CD4-positive, alpha-beta T cell treated with Interleukin-15 for 4 hours (primary cell): ENCODE data around the gene ELL2.
A peak's percentile ranks its signal among the peaks of the same experiment; 100 is the strongest.
"Not testable (repeated sequence)": the region's sequence is repeated elsewhere in the genome, so short reads cannot be mapped to it uniquely, and the experiment has no call there.

ENCODE experiments used
- DNase-seq: peaks from one replicate; pipeline ENCODE4 v3.0.0-alpha.2; 2020; ENCODE audit warnings: low spot score

Gene ELL2

DNA sequence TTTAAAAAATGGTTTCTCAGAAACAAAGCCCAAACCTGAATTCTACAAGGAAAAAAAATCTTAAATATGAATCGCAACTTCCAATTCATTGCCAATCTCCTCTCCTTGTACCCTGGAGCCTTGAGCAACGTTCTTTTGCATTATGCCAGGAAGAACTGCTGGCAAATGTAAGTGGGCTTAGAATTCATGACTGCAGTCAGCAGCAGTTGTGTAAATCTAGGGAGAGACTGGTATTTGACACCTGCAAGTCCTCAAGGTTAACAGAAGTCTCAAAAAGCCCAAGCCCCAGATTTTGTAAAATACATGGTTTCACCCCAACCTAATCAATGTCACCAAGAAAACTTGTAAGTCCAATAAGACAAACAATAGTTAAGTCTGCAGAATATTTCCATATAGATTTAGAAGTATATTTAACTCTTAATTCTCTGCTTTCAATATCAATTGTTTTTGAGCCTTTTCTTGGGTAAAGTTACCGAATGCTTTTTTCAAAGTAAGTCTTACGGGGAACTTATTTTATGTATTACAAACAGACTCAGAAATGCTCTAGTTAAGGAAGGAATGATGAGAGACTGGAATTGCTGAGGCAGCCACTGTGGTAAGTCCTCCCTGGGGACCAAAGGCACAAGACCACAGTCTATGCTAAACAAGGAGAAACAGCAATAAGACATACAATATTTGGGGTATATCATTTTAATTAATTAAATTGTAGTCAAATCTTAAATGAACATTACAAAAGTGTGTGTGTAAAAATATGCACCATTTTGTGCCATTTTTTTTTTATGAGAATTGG is 31.3 kb downstream of the ELL2 start:
- no peak for DNase-seq

DNA sequence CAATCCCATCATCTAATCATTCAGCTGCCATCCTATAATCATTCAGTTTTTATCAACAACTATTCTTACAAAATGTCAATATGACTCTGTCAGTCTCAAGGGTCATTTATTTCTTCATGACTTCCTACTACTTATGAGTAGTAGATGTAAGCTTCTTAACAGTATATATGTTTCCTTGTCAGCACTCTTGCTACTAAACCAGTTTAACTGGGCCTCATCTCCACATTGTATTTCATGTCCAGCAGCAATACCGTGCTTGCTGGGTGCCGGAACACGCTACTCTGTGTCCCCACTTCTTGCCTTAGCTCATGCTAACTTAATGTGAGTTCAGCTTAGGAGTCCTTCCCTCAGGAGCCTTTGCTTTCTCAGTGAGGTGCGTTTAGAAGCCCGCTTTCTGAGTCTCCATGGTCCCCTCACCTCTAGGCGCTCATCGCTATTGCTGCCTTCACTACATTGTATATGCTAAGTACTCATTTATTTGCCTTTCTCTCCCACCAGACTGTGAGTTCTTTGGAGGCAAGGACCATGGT is 32.9 kb downstream of the ELL2 start:
- no peak for DNase-seq

DNA sequence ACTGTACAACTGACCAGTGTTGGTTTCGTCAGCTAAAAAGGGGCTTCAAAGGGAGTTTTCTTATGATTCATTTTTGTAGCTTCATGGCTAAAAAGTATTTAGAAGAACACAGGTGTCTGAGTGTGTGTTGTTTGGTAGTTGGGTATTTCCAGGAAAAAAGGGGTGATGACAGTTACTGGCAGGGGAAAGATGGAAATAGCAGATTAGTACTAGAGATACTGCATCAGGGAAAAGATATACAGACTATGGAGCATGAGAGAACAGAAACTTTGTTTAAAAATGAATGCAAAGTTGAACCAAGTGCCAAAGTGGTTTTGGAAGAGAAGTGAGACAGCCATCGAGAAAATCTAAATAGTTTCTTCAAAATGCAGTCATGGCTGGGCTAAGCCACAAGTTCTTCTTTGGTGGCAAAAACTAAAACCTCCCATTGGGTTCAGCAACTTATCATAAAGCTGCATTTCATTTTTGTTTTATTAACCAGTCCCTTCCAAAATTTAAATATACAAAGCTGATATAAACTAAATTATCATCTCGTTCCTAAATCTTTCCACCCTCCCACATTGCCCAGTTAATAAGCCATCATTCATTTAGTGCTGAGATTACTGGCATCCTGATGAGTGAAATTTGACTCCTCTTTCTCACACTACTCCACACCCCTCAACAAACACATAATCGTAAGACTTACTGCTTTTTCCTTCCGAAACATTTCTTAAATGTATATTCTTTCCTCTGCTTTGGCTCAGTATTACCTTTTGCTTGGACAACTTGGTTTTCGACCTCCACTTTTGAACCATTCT is 33.5 kb downstream of the ELL2 start:
- DNase-seq = peak; percentile 12

DNA sequence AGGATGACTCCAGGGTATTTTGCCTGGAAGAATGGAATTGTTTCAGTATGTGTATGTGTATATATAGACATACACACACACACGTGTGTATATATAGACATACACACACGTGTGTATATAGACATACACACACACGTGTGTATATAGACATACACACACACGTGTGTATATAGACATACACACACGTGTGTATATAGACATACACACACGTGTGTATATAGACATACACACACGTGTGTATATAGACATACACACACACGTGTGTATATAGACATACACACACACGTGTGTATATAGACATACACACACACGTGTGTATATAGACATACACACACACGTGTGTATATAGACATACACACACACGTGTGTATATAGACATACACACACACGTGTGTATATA is 34.4 kb downstream of the ELL2 start:
- DNase-seq = not testable (repeated sequence)

DNA sequence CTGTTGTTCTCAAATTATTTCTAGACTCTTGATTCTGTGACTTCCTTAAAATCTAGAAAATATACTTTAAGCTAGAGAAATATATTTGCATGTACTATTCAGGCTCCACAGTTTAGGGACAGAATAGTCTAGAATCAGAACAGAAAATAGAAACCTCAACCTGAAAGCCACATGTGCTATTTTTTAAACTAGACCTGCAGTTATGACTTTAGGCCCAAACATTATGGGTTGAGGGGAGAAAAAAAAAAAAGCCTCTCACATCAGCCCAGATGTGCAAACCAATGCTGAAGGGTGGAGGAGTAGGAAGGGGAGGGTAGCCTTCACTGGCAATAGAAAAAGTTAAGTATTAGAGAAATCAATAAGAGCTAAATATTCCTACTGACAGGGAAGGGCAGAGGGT is 35.7 kb downstream of the ELL2 start:
- no peak for DNase-seq

DNA sequence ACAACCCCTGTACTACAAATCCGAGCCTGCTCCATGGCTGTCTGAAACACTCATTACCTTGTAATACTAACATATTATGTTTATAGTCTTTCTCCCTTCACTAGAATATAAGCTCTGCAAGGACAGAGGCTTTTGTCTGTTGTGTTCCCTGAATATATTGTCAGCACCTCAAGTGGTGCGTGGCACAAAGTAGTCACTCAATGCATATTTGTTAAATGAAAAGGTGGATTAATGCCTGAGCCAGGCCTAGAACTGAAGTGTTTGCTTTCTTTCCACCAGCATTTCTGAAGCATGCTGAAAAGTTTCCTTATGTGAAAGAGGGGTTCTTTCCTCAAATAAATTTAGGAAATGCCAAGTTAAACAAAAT is 36.3 kb downstream of the ELL2 start:
- no peak for DNase-seq

DNA sequence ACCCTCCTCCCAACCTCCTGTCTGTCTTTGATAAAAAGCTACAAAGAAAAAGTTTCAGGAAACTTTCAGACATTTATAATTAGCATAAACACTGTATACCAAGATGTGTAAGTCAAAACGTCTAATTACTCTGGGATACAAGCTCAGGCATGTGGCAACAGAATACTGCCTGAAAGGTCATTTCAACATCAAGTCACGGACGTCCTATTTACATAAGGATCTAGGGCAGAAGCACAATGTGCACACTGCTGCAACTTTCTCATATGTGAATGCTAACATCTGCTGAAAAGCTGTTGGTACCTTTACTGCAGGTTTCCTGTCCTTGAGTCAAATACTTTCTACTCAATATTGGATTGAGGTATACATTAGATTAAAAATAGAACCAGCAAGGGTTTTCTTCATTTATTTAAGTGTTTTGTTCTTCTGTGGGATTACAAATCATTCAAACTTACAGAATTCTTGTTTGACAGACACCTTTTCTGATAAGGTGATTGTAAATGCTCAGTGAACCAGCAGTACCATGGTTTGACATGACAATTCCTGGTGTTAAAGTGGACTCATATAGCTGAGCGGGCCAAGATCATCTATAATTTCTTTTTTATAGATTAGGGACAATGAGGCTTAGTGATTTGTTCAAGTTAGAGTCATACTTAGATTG is 36.8 kb downstream of the ELL2 start:
- no peak for DNase-seq

DNA sequence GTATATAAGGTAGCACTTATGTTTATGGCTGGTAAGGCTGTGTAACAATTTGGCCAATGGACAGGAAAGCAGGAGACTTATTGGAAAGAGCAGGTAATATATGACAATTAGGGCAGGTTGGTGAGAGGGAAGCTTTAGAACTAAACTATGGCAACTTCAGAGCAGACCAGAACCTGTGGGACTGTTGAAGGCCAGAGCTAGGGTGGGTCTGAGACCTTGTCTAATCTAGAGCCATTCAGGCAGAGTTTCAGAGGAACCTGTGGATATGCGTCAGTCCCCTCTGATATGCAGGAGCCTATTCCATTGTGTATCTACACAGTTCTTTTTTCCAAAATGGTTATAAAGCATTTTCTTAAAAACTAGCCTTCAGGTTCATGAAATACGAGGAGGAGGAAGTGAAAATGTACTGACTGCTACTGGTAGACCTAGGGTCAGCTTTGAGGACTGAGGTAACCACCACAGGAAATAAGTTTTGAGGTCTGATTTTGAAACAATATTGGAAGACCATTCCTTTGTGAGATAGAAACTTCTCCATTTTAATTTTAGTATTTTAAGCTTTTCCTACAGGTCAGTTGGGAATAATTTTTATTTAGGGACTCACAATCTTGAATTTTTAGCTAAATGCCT is 37.6 kb downstream of the ELL2 start:
- DNase-seq = no peak

DNA sequence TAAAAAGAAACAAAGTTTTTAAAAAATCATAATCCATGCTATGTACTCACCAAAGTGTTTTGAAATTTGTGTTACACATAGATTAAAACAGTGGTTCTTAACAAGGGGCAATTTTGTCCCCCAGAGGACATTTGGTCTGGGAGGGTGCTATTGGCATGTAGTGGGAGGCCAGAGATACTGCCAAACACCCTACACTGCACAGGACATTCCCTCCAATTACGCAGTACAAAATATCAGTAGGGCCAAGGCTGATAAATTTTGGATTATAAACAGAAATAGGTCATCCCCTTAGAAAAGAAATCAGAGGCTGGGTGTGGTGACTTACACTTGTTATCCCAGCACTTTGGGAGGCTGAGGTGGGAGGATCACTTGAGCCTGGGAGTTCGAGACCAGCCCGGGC is 38.9 kb downstream of the ELL2 start:
- no peak for DNase-seq

DNA sequence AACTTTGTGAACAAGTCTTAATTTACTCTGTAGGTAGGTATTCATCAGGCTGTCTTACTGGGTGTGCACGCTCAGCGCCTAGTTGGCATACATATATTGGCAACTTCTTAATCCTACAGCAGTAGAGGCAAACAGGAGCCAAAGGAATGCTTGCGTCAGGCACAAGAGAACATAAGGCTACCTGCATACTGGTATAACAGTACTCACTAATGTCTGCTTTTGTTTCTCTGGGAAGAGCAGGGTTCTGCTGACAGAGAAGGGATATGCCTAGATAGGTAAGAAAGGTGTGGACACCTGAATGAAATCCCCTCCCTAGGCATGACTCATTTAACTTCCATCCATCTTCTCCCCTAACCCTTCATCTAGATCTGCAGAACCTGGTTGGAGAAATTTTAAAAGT is 40.1 kb downstream of the ELL2 start:
- no peak for DNase-seq

DNA sequence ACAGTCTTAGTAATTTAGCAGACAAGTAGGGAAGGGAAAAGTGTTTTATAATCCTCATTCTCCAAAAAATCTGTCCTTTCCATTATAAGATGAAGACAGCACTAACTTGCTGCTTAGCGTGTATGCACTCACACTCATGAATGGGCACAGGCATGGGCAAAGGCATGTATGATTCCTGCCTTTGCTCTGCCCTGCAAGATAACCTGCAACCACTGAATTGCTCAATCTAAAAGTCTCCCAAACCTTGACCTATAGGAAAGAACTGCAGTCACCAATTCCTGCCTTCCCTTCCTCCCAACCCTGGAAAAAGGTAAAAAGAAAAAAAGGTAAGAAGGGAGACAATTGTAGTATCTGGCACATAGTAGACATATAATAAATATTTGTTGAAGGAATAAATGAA is 40.8 kb downstream of the ELL2 start:
- no peak for DNase-seq

DNA sequence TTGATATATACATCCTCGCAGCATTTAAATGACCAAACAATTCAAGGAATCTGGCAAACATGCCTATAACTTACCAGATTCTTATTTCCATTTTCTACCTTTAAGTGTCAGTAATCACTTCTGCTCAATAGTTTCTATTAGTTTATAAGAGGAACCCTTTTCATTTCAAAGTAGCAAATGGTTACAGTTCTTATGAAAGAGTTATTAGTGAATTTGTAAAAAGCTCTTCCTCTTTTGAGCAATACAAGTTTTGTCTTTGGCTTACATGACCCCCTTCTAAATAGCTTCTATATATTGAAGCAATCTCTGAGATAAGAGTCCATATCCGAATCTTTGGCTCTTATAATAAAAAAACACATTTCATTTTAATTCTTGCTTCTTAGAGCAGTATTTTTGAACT is 42.0 kb downstream of the ELL2 start:
- DNase-seq = no peak

DNA sequence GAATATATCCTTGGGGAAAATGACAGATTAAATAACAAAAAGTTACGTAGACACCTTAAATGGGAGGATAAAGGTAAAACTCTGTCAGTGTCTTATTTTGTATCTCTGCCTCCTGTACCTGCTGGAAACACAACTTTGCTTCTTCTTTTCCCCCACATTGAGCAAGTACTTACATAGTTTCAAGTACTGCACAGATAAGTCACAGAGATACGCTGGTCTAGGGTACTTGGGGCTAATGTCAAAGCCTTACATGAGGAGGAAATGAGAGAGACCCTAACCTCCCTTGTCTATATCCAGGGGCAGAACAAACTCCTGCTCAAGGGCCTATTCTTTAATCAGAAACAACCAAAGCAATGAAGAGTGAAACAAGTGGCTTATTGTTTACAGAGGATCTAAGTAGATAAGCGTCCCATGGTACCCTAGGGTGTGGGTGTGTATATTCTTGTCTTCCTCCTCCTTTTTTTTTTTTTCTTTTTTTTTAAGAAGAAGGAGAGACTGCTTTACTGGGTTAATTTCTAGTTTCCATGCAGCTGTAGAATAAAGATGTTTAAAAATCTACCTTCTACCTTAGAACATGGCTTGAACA is 43.1 kb downstream of the ELL2 start:
- no peak for DNase-seq

DNA sequence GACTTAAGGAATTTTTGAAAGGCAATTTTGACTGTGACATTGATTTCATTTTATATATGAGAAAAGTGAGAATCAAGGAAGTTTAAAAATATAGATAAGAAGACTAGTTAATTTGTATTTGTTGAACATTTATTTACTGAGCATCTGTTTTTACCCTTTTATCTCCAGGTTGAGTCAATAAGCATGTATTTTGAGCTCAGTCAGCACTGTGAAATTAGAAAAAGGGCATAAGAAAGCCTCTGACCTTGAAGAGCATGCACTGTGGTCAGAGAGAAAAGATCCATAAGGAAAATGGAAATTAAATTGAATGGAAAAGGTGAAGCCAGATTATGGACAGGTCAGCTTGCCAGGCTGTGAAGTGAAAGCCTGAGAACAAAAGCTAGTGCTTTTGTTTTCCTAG is 44.4 kb downstream of the ELL2 start:
- DNase-seq = no peak

DNA sequence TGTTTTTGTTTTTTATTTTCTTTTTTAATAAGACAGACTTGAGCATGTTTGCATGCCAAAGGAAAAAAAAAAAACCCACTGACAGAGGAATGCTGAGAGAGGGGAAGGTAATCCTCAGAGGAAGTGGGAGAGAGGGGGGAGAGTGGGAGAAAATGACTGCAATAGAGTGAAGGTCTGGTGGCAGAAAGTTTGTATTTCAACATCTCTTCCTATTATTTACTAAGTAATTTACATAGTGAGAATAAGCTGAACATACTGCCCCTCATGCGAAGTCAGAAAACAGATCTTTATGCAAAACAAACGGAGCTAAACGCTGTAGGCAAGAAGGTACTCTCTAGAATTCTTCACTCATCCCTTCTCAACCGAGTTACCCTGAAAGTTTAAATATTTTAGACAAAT is 45.0 kb downstream of the ELL2 start:
- DNase-seq = no peak

DNA sequence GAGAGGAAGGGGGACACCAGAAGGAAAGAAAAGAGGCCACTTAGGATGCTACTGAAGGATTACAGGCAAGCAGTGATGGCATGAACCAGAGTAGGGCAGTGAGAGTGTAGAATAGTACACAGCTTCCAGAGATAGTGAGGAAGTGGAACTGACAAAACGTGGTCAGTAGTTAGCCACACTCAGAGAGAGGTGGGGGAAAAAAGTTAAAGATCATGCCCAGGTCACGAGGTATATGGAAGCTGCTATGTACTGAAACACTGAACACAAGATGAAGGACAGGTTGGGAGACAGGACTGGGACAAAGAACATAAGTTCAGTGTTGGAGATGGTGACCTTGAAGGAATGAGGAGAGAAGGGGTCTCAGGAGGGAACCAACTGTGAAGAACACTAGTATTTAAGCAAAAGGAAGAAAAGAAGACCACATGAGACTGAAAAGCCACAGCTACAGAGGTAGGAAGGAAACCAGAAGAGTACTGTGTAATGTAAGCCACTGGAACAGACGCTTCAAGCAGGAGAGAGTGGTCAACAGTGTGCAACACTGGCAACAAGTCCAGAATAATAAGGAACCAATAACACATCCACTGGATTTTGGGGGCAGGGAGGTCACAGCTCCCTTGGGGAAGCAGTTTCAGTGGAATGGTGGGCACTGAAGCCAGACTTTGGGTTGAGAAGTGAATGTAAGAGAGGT is 45.5 kb downstream of the ELL2 start:
- DNase-seq = no peak

DNA sequence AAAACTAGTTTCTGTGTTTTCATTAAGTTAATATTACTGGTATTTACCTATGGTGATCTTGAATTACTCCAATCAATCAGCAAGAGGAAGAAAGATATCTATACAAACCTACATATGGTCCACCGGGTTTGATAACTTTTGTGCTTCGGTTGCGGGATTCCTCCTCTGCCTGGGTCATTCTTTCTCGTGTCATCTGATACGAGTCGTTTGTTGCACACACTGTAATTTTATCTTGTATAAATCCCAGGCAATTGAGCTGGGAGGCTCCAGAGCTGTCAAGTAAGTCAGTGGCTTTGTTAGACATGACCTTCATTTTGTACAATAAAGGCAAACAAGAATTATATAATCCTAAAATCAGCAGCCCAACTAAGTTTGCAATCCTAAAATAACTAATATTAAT is 48.0 kb downstream of the ELL2 start:
- DNase-seq = no peak

DNA sequence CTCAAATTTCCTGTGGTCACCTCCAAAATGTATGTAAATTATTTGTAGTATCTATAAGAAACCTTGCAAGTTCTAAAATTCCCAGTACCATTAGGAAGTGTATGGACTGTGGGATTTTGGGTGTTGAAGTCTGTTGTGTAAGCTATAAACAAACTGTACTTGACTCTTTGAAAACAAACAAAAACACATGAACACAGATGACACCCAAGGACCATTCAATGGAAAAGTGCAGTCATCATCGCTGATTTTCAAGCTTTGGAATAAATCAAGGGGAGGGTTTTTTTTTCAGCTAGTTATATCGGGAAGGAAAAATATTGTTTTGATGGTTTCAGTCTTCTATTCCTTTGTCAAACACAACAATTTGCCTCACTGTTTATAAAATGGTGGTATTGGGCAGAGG is 49.6 kb downstream of the ELL2 start:
- DNase-seq = no peak

DNA sequence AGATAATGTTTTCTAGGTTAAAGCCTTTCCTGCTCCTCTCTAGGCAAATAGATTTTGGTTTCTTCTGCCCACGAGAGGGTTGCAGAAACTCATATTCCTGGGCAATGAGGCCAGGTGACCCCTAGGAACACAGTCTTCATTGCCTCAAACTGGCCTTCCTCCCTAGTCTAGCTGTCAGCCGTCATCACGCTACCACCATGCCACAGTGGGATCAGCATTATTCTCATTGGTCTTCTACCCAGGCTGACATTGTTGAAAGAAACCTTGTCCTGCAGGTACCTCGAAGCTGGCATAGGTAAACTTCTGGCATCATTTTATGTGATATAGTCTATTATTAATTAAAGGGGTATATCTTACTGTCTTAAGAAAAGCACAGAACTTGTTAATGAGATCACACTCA is 51.1 kb downstream of the ELL2 start:
- DNase-seq = no peak

DNA sequence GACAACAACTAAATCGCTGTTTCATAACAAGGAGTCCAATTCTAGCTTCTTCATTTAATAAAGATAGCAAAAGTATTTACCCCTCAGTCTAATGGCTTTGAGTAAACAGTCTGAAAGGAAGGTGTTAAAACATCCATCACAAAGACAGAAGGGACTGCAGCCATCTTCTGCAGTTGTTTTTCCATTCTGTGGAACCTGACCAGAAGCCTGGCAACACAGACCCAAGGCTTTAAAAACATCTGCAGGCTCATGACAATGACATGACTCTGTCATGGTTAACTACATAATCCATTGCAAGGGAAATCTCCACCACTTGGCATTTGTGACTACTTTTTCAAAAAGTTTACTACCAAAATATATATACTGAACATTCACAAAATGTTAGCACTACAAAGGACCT is 51.9 kb downstream of the ELL2 start:
- DNase-seq = no peak

DNA sequence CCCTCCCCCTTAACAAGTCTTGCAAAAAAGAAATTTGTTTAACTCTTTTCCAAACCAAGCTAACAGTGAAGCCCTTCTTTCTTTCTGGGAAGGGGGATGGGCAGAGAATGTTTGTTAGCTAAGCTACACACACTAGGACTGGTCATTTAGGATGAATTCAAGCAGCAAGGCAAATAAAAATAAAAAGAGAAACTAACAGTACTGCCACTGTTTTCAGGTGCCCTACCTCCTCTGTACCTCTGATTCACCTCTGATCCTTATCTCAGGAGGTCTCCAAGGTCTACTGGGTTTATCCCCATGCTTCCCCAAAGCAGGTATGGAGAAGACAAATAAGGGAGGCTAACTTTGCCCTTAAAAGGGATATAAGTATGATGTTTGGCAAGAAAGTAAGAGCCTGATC is 52.9 kb downstream of the ELL2 start:
- DNase-seq = no peak
